Measurements from ENCODE around the gene RNF166. TPM values are rescaled to one million over a fixed set of nuclear protein-coding genes. Genes with fewer than 3 reads are reported as not detected.

Gene RNF166
- total RNA-seq, 2 experiments from 2014 or later, result 124 to 174 TPM

DNA sequence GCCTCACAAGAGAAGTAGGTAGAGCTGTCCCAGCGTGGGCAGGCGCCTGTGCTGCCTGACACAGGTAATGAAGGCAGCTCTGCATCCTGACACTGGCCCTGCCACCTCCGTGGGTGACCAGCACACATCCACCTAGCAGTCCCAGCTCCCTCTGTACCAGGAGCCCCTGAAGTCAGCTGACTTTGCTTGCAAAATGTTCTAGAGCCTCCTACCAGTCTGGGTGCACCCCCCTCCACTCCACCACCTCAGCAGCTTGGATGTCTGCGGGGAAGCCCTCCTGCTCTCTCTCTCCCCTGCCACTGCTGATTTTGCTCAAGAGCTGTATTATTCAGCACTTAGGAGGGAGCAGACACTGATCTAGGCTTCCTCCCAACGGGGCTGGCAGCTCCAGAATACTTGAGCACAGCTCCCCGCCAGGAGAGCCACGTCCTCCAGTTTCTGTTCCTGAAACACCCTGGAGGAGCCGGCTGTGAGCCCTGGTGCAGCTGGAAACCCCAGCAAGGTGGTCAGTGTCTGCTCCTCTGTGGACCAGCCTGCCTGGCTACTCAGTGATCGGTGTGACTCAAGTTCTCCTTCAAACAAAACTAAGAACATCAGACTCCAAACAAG is 1.0 kb downstream of the RNF166 start:
- H3K27ac Mint-ChIP-seq, result peak overlapping the region; percentile 98
- no peak for ATAC-seq
- H3K27me3 Mint-ChIP-seq, result no peaks in the 10 kb centered on the region
- CTCF ChIA-PET, result interaction anchor here (0.7 to 6.2 kb wide), 8 partner anchors 19 to 152 kb away, joined by 3 to 58 read pairs (median 4); partner anchors contain the start of genes CDT1 and SNAI3
- H3K36me3 Mint-ChIP-seq, result peaks cover 6% of the 10 kb centered on the region
- H3K9me3 Mint-ChIP-seq (ENCODE audit: low read depth), result no peaks in the 10 kb centered on the region
- peak; percentile 61 for DNase-seq
- peaks cover 53% of the 10 kb centered on the region for H3K4me1 Mint-ChIP-seq
- H3K4me3 Mint-ChIP-seq, result peak overlapping the region; percentile 89

DNA sequence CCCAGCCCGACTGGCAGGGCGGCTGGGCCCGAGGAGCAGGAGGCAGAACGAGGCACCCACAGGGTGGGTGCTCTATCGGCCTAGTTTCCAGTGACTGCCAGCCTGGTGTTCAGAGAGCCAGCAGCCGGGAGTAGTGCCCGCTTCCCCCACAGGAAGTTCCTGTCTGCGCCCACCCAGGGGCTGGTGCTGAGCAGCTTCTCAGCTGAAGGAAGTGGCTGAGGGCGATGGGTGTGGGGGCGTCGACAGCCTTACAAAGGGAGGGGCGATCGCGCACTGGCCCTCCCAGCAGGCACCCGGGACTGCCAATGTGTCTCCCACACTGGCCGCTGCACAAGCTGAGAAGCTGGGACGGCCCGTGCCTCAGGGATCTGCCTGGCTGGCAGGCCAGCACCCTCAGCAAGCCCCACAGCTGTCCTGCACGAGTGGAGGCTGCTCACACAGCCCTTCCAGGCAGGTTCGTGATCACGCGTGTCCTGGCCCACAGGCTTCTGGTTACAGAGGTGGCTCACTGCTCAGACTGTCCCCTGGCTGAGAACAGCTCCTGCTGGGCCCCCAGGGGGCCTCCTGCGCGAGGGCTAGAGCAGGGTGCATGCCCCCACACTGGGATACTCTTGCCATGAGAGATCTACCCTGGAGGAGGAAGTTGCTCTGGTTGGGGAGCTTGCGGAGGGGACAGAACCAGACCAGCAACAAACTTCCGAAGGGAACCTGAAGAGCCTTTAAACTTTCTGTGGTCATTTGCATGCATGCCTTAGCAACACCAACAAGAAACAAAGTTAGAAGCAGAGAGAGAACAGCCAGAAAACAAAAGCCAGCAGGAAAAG is 2.5 kb downstream of the RNF166 start:
- Mint-ChIP-seq H3K36me3 (peaks cover 15% of the 10 kb centered on the region), H3K27ac (peak overlapping the region; percentile 98), H3K4me1 (peaks cover 62% of the 10 kb centered on the region), H3K4me3 (peak overlapping the region; percentile 89), H3K9me3 (ENCODE audit: low read depth) (no peaks in the 10 kb centered on the region), H3K27me3 (no peaks in the 10 kb centered on the region)
- CTCF ChIA-PET, result interaction anchor here (0.7 to 6.2 kb wide), 8 partner anchors 17 to 154 kb away, joined by 3 to 58 read pairs (median 5); partner anchors contain the start of genes GALNS, SNAI3 and TRAPPC2L
- peak; percentile 48 for ATAC-seq
- peak; percentile 93 for DNase-seq

DNA sequence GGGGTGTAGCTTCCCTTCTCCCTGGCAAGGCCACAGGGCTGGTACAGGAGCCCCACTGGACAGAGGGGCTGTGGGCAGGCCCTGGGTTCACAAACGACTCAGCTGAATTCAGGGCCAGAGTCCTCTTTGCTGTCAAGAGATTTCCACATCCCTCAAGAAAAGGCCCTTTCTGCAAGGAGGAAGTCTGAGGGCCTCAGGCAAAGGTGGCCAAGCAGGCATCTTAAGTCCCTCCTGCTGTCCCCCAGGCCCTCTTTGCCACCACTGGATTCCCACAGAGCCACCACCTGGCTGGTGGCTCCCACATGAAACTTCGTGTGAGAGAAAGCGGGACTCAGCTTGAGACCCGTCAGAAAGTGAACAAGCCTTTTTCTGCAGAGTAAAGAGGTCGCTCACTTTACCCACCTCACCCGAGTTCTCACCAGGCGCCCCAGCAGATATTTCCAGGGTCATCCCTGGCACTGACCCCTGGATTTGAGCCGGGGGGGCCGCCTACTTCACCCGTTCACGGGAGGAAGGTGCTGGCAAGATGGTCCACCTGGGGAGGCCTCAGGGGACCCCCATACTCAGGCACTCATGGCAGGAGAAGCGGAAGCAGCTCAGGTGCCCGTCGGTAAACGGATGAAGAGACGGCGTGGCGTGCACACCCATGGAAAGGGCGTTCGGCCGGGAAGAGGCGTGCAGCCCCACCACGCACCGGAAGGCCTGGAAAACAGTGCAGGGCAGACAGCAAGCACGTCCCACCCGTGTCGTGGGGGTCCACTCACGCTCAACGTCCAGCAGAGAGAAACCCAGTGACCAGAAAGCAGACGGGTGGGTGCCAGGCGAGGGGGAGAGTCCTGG is 3.6 kb downstream of the RNF166 start:
- Mint-ChIP-seq H3K27ac (peak overlapping the region; percentile 98), H3K4me1 (peaks cover 68% of the 10 kb centered on the region), H3K27me3 (no peaks in the 10 kb centered on the region), H3K4me3 (peak overlapping the region; percentile 89), H3K9me3 (ENCODE audit: low read depth) (no peaks in the 10 kb centered on the region), H3K36me3 (peaks cover 22% of the 10 kb centered on the region)
- peak; percentile 55 for DNase-seq
- no peak for ATAC-seq
- CTCF ChIA-PET, result interaction anchor here (0.5 to 6.2 kb wide), 13 partner anchors 16 to 132 kb away, joined by 3 to 58 read pairs (median 4); partner anchors contain the start of genes CYBA, SNAI3 and ZC3H18

DNA sequence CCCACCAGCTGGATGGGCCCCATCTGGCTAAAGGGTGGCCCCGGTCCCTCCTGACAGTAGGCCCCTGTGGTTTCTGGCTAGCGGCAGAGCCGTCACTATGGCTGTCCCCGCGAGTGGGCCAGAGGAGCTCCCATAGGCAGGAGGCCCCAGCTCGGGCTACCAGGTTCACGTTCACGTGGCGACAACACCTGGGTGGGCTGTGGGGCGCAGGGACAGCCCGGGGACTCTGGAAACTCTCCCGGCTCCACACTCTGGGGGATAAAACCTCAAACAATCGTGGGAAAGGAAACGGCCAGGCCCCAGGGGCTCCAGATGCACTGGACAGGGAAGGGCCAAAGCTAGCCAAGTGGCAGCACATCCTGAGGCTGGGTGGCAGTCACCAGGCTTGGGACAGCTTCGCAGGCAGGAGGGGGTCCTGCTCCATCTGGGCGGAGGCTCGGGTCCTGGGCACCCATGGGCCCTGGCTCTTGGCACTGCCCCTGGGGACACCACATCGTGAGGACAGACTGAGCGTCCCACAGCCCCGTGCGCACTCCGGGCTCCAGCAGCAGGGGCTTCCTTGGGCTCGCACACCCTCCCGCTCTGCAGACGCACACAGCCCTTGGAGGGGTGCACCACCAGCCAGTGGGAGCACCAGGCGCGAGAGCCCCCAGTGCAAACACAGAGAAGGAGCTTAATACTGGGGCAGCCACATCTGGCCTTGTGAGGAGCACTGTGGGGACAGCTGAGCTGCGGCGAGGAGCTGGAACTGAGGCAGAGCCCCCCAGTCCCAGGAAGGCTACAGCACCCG is 4.4 kb downstream of the RNF166 start:
- CTCF ChIA-PET, result interaction anchor here (1.2 to 6.2 kb wide), 11 partner anchors 15 to 131 kb away, joined by 3 to 58 read pairs (median 5); partner anchors contain the start of genes CYBA, SNAI3 and ZC3H18
- H3K27me3 Mint-ChIP-seq, result no peaks in the 10 kb centered on the region
- peaks cover 61% of the 10 kb centered on the region for H3K4me1 Mint-ChIP-seq
- H3K27ac Mint-ChIP-seq, result peak overlapping the region; percentile 98
- DNase-seq (peak; percentile 62), ATAC-seq (no peak)
- H3K9me3 Mint-ChIP-seq (ENCODE audit: low read depth), result no peaks in the 10 kb centered on the region
- peak overlapping the region; percentile 89 for H3K4me3 Mint-ChIP-seq
- H3K36me3 Mint-ChIP-seq, result peaks cover 26% of the 10 kb centered on the region

DNA sequence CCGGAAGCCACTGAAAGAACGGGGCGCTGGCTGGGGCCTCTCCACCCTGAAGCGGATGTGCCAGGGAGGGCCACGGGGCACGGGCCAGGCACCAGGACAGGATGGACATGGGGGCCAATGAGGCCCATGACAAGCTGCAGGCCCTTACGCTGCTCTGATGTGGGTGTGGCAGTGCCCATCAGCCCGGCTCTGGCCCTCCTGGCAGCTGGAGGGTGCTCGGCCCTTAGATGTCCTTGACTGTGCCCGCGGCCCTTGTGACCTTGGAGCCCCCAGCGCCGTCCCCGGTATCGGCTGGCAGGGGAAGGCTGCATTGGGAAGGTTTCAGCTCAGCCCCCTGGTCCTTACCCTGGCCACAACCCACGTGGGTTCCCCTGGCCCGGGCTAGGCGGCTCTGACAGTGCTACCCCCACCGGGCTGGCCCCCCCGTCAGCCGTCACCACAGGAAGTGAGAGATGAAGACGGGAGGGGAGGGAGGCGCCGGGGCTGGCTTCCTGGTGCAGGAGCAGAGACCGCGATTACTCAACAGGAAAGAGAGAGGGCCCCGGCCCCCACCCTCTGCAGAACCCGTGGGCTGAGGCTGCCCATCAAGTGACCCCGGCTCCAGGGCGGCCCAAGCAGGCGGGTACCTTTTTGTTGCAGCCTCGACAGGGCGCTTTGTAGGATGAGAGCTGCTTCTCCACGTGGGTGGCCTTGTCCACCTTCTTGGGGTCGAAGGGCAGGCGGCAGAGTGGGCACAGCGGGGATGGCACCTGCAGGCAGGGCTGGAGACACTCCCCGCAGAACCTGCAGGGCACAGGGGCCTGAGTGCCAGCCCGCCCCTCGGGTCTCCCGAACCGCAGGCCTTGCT is 5.3 kb downstream of the RNF166 start:
- Mint-ChIP-seq H3K4me3 (peak overlapping the region; percentile 89), H3K9me3 (ENCODE audit: low read depth) (no peaks in the 10 kb centered on the region), H3K27ac (peak overlapping the region; percentile 98), H3K27me3 (no peaks in the 10 kb centered on the region), H3K4me1 (peaks cover 61% of the 10 kb centered on the region), H3K36me3 (peaks cover 27% of the 10 kb centered on the region)
- DNase-seq, result peak; percentile 99
- peak; percentile 75 for ATAC-seq
- CTCF ChIA-PET, result interaction anchor here (0.9 to 6.2 kb wide), 11 partner anchors 14 to 131 kb away, joined by 3 to 58 read pairs (median 5); partner anchors contain the start of genes CYBA, SNAI3 and ZC3H18

DNA sequence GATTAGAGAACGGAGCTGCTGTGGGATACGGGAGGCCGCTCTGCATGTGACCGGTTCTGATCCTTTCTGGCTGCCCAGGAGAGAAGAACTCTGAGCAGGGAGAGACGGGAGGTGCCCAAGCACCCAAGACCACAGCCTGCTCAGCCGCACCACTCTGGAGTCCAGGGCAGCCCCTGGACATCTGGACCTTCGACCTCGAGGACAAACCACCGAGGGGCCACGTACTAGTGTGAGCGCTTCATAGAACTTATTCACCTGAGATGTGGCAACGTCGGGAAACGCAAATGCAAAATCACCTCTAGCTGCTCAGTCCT is 5.9 kb downstream of the RNF166 start:
- DNase-seq (no peak), ATAC-seq (no peak)
- peaks cover 61% of the 10 kb centered on the region for H3K4me1 Mint-ChIP-seq
- no peaks in the 10 kb centered on the region for H3K9me3 Mint-ChIP-seq (ENCODE audit: low read depth)
- H3K27me3 Mint-ChIP-seq, result no peaks in the 10 kb centered on the region
- H3K36me3 Mint-ChIP-seq, result peaks cover 28% of the 10 kb centered on the region
- peak overlapping the region; percentile 98 for H3K27ac Mint-ChIP-seq
- H3K4me3 Mint-ChIP-seq, result peak overlapping the region; percentile 89
- CTCF ChIA-PET, result interaction anchor here (0.9 to 6.2 kb wide), 5 partner anchors 14 to 63 kb away, joined by 3 to 58 read pairs (median 15); partner anchors contain the start of gene SNAI3

DNA sequence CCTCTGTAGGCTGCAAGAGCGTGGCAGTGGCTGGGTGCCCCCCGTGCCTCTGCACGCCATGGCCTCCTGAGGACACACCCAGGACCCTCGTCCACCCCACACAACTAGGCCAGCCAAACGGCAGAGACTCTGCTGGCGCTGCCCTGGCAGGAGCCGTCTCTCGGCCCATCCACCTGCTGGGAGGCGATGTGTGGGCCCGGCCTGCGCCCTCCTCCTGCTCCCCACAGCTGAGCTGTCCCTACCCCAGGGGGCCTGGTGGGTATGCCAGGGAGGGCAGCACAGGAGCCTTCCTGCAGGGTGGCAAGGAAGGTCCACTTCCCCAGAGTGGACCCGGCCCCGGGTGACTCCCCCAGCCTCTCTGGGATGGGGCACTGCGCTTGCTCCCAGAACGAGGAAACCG is 7.0 kb downstream of the RNF166 start:
- Mint-ChIP-seq H3K9me3 (ENCODE audit: low read depth) (no peaks in the 10 kb centered on the region), H3K4me3 (no peak overlapping the region), H3K27ac (no peak overlapping the region), H3K27me3 (no peaks in the 10 kb centered on the region), H3K4me1 (peaks cover 52% of the 10 kb centered on the region), H3K36me3 (peaks cover 28% of the 10 kb centered on the region)
- DNase-seq, result no peak
- CTCF ChIA-PET, result no interaction called here
- ATAC-seq, result no peak

DNA sequence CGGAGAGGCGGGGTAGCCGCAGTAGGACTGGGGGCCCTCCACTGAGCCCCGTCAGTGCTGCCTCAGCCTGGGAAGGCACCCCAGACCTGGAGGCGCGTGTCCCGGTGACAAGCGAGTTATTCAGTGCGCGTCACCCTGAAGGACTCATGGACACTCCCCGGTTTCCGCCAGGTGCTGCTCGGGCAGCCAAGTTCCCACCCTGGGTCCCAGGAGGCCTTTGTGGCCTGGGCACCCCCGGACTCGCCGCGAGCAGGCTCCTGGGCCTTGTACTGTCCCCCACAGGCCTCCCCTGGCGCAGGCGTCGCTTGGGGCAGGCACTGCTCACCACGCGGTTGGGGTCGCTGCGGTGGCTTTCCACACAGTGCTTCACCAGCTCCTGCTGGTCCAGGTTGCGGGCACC is 7.6 kb downstream of the RNF166 start:
- H3K4me1 Mint-ChIP-seq, result peaks cover 48% of the 10 kb centered on the region
- ATAC-seq (no peak), DNase-seq (no peak)
- no peak overlapping the region for H3K27ac Mint-ChIP-seq
- no peaks in the 10 kb centered on the region for H3K27me3 Mint-ChIP-seq
- CTCF ChIA-PET, result interaction anchor here (0.8 to 2.6 kb wide), 3 partner anchors 12 to 17 kb away, joined by 3 to 8 read pairs (median 3); no protein-coding TSS in a partner anchor
- no peaks in the 10 kb centered on the region for H3K9me3 Mint-ChIP-seq (ENCODE audit: low read depth)
- H3K36me3 Mint-ChIP-seq, result peaks cover 28% of the 10 kb centered on the region
- H3K4me3 Mint-ChIP-seq, result no peak overlapping the region

DNA sequence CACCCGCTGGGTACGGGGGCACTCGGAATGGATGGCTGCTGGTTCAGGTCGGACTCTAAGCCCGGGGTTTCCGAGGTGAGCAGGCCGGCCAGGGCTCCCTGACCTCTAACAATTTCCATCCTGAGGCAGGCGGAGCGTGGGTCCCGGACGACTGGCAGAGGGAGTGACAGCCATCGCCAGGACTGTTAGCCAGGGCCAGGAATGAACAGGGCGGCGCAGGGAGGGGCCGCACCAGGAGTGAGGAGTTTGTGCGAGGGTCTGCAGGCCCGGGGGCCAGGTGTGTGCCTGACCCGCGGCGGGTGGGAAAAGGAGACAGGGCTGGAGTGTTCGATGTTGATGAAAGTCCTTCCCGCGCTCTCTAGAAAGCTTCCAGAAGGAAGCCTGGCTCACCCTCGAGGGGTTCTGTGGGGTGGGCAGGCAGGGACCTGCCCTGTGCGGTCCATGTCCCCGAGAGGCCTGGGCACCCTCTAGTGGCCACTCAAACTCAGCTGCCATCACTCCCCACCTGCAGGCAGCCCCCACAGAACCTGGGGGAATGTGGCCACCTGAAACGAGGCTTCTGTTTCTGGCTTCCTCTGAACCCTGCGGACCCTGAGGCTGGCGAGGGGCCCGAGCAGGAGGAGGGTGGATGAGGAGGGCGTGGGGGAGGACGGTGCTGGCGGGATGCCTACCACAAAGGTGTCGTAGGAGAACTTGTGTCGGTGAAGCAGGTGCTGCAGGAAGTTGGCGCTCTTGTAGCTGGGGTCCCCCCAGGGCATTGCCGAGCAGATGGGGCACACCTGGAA is 8.2 kb downstream of the RNF166 start:
- no peaks in the 10 kb centered on the region for H3K9me3 Mint-ChIP-seq (ENCODE audit: low read depth)

DNA sequence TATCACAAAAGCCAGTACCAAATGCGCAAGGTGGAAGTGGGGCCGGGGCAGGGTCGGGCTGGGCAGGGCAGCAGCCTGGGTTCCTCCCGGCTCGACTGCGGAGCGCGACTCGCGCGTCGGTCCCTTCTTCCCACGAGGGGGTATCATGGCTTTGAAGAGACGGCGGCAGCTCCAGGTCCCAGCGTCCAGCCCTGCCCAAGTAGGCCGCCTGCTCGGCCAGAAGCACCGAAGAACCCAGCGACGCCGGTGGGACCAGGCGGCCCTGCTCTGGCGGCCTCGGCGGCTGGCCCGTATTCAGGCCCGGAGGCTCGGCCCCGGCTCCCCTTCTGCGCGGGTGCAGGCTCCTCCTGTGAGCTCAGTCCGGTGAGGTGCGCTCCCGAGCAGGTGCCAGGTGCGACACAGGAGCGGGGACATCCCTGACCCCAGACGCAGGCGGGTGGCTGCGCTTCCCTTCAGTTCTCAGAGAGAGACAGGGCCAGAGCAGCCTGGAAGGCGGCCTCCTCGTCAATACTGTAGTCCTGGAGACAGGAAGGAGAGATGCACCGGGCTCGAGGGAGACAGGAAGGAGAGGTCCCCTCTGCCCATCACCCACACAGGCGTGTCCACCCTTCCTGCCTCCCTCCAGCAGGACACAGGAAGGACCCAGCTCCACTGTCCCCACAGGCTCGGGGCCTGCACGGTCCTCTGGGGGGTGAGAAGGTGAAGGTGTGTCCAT is 8.9 kb downstream of the RNF166 start:
- H3K4me1 Mint-ChIP-seq, result peaks cover 48% of the 10 kb centered on the region
- no peaks in the 10 kb centered on the region for H3K27me3 Mint-ChIP-seq
- peaks cover 22% of the 10 kb centered on the region for H3K36me3 Mint-ChIP-seq
- DNase-seq (no peak), ATAC-seq (no peak)
- no peak overlapping the region for H3K4me3 Mint-ChIP-seq
- peak overlapping the region; percentile 15 for H3K27ac Mint-ChIP-seq
- H3K9me3 Mint-ChIP-seq (ENCODE audit: low read depth), result no peaks in the 10 kb centered on the region
- CTCF ChIA-PET, result interaction anchor here (2.6 kb wide), 1 partner anchor 16 kb away, joined by 8 read pairs; no protein-coding TSS in a partner anchor

More for the DNA sequence above, 8.2 kb downstream of the RNF166 start:
- Mint-ChIP-seq H3K4me3 (no peak overlapping the region), H3K36me3 (peaks cover 26% of the 10 kb centered on the region), H3K4me1 (peaks cover 48% of the 10 kb centered on the region), H3K27me3 (no peaks in the 10 kb centered on the region), H3K27ac (peak overlapping the region; percentile 15)
- no peak for ATAC-seq
- CTCF ChIA-PET, result interaction anchor here (0.8 to 2.6 kb wide), 3 partner anchors 11 to 17 kb away, joined by 3 to 8 read pairs (median 3); no protein-coding TSS in a partner anchor
- no peak for DNase-seq

Measured in activated CD8-positive, alpha-beta memory T cell treated with anti-CD3 and anti-CD28 coated beads, Interleukin-2, amount 10 ng/mL, durations not matched to agents 7 days and 5 days (primary cell).